CD4-positive, alpha-beta T cell treated with Interleukin-4 for 4 hours (primary cell): ENCODE measurements around the gene TNFSF12.

Experiments
- DNase-seq: peaks from one replicate; pipeline ENCODE4 v3.0.0-alpha.2; 2020

TNFSF12 gene

GRCh38 chr17:7548585-7549400 is at the start of gene TNFSF12:
TNFSF12 (plus strand) TSS chr17:7549058; CDS start chr17:7549154, 96 bp downstream.
- DNase-seq: peak; percentile 48

GRCh38 chr17:7499161-7499560 is 49.7 kb upstream of the TNFSF12 start:
- DNase-seq: no peak

- no peak for DNase-seq
Observed at GRCh38 chr17:7501729-7502128, 47.1 kb upstream of the TNFSF12 start.

GRCh38 chr17:7502171-7502847 is 46.5 kb upstream of the TNFSF12 start:
- no peak for DNase-seq

- no peak for DNase-seq
Observed at GRCh38 chr17:7502987-7503386, 45.9 kb upstream of the TNFSF12 start.

GRCh38 chr17:7503521-7503920 is 45.3 kb upstream of the TNFSF12 start:
- no peak for DNase-seq

- no peak for DNase-seq
Observed at GRCh38 chr17:7508145-7508544, 40.7 kb upstream of the TNFSF12 start.

GRCh38 chr17:7508846-7509245 is 40.0 kb upstream of the TNFSF12 start:
- DNase-seq: no peak

GRCh38 chr17:7509937-7510336 is 38.9 kb upstream of the TNFSF12 start:
- no peak for DNase-seq

GRCh38 chr17:7511108-7511507 is 37.8 kb upstream of the TNFSF12 start:
- no peak for DNase-seq

GRCh38 chr17:7512105-7512504 is 36.8 kb upstream of the TNFSF12 start:
- no peak for DNase-seq

GRCh38 chr17:7512824-7513540 is 35.9 kb upstream of the TNFSF12 start:
- DNase-seq: no peak

GRCh38 chr17:7513850-7514419 is 34.9 kb upstream of the TNFSF12 start:
- no peak for DNase-seq

GRCh38 chr17:7515911-7516610 is 32.8 kb upstream of the TNFSF12 start:
- no peak for DNase-seq

- peak; percentile 47 for DNase-seq
Observed at GRCh38 chr17:7523033-7523432, 25.8 kb upstream of the TNFSF12 start.

- DNase-seq: no peak
Observed at GRCh38 chr17:7528842-7529241, 20.0 kb upstream of the TNFSF12 start.

- no peak for DNase-seq
Observed at GRCh38 chr17:7530023-7530900, 18.6 kb upstream of the TNFSF12 start.

- no peak for DNase-seq
Observed at GRCh38 chr17:7538050-7538449, 10.8 kb upstream of the TNFSF12 start.

- no peak for DNase-seq
Observed at GRCh38 chr17:7538891-7539545, 9.8 kb upstream of the TNFSF12 start.

GRCh38 chr17:7541074-7541621 is 7.7 kb upstream of the TNFSF12 start:
- DNase-seq: no peak

GRCh38 chr17:7544911-7545310 is 3.9 kb upstream of the TNFSF12 start:
- no peak for DNase-seq
